H1 (cell line): ENCODE results near the gene CDK12. TPM values are rescaled to one million over a fixed set of nuclear protein-coding genes. Genes with fewer than 3 reads are reported as not detected.

ENCODE experiments used
- ATF2 ChIP-seq: IDR thresholded peaks from 2 replicates; pipeline ENCODE4 v1.6.1; 2012; ENCODE audit warnings: low read length, inconsistent platforms
- polyA plus RNA-seq, 7 experiments: library from polyadenylated mRNA; depleted of rRNA in 3 of 7; stranded (reverse) in 5 of 7; unstranded in 2 of 7; fragments of >200 nt in 5 of 7; fragments of 200-250 nt in 2 of 7; gene quantifications; 1 replicate in 5 of 7; 2 replicates in 1 of 7; 4 replicates in 1 of 7; pipeline versions ENCODE4 v1.2.1 to v1.2.3, GENCODE V29; 2011 to 2013; ENCODE audit warnings: missing spikeins in 2 of 7, mixed read lengths in 2 of 7
- total RNA-seq: library from RNA; stranded (reverse); fragmentation: NEBNext Ultra II Directional; extraction: Animal tissue kit (Norgen Biotek cat#: 25700); gene quantifications from 2 replicates; pipeline ENCODE4 v1.2.1, GENCODE V29; 2021

The CDK12 gene
- total and polyA plus RNA-seq, 2 of the 8 experiments (the other 6 are each of a cell fraction or from before 2014, with no cell fraction given): 14.8 to 70.3 TPM

- TF ChIP-seq ATF2: no peak
These were observed 22.9 kb downstream of the CDK12 start (continued) for GRCh38 chr17:39484178-39484577.
